HG03135 (cell line): ENCODE data around the gene ISM2.

ENCODE experiments used
- ATAC-seq: cut with Tn5 transposase; IDR thresholded peaks from one replicate; pipeline ENCODE4 v1.9.1; 2021; ENCODE audit warnings: mild to moderate bottlenecking, moderate library complexity; ENCODE audit not compliant: unreplicated experiment

Gene ISM2

DNA sequence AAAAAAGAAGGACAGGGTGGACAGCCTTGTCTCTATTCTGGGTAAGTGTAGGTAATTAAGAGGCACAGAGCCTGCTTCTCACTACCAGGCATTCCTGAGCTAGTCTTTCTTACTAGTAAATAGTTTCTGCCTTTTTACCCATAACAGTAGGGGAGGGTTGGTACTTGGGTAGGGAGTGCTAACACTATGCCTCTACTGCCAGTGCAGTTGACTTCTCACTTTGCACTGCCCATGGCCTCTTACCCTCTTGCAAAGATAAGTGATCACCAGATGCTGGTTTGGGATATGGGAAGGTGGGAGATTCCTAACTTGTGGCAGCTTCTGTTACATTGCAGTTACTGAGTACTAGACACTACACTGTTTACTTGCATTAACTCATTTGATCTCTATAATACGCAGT is 29.1 kb downstream of the ISM2 start:
- no peak for ATAC-seq

DNA sequence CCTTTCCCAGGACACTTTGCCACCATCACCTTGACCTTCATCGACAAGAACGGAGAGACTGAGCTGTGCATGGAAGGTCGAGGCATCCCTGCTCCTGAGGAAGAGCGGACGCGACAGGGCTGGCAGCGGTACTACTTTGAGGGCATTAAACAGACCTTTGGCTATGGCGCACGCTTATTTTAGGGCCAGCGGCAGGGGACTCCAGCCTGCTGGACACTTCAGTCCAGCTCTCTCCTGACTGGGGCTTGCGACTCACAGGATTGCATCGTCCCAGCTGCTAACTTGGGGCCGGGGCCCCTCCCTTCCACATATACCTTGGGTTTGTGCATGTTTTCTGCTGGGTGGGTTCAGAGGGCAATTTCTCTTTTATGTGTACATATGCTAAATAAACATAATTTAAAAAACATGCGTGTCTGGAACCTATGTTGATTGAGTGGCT is 29.5 kb downstream of the ISM2 start:
- no peak for ATAC-seq

DNA sequence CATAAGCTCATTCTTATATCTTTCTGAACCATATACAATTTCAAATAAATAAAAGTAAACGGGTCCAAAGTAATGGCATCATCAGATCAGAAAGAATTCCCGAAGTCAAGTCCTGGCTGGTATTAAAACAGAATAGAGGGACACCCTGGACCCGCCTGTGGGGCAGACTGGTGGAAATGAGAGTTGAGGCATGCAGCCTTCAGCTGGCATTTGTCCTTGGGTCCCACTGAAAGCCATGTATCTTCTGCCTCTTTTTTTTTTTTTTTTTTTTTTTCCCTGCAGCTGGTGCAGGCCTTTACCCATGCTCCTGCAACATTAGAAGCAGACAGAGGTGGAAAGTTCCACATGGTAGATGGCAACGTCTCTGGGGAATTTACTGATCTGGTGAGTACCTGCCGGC is 30.8 kb downstream of the ISM2 start:
- no peak for ATAC-seq

DNA sequence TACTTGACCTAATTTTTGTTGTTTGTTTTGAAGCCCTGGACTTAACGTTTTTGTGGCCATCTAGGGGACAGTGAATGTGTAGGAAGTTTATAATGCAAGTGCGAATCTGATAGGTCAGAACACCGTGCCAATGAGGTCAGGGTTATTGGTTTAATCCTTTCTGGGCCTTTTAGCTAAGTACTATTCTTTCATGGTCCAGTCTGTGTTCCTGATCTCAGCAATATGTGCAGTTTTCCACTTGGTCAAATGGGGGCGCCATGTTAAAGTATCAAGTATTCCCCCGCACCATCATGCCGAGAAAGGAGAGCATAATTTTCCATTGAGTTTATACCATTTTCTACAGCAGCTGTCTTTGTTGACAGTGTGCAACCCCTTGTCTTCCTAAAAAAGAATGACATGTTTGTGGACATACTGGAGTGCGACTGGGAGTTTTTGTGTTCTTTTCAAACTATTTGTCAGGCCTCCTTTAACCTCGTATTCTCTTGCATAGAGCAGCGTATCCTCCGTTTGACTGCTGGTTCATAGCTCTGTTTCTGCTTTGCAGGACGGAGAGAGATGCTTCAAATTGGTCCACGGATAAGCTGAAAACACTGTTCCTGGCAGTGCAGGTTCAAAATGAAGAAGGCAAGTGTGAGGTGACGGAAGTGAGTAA is 39.4 kb downstream of the ISM2 start:
- no peak for ATAC-seq

DNA sequence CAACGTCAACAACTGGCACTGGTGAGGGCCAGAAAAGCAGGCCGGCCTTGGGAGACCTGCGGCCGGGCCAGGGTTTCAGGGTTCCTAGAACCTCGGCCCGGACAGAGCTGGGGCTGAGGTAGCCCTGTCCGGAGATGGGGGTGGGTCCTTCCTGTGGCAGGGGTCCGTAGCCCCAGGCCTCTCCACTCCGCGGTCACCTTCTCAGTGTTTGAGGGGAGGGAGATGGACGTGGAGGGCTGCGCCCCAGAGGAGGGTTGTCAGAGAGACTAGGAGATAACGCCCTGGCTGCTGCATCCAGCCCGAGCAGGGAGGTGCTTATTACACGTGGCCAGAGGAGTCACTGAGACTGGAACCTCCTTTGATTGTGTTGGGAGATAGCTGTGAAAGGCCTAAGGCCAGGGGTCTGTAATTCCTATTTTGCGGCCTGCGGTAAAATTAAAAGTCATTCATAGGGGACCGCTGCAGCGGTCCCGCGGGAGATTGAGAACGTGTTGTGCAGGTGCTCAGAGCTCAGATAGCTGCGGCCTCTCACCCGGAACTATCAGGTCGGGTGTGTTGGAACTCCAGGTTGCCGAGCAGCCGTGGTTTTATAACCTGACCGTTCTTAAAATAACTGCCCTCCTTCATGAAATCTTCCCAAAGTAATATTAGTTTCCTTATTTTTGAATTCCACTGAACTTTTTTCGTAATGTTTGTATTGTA is 40.2 kb downstream of the ISM2 start:
- ATAC-seq: peak; percentile 19

DNA sequence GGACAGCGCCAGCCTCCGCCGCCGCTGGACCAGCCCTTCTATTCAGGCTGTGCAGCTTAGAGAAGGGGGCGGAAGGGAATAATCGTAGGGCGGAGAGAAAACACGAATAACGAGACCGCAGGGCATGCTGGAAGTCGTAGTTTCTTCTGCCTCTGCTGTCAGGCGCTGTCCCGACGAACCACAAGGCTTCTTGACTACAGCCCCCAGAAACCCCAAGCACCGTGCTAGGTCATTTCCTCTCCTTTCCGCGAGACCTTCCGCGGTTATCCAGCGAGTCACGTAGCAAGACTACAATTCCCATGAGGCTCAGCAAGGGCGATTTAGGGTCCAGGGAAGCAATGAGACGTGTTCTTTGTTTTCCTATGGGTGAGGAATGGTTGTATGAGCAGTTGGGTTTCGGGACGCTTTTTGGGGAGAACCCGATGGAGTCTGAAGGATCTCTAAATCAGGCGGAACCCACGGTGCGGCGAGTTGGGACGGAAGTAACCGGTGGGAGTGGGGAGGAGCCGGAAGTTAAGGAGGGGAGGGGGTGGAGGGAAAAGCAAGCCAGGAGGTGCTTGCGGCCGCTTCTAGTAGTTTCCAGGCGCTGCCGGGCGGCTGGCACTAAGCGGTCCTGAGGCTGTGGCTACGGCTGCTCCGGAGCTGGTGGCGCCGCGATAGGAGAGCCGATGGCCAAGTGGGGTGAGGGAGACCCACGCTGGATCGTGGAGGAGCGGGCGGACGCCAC is 40.9 kb downstream of the ISM2 start, which contains the start of the genes AHSA1 and VIPAS39:
Gene AHSA1, plus strand, starts transcription at position 572 of the 727 bp plus-strand sequence. Its CDS starts 97 bp downstream, at position 669.
Gene VIPAS39, minus strand, starts transcription at position 80 of the 727 bp plus-strand sequence. CDS start 3,499 bp downstream, outside the sequence.
- peak; percentile 91 for ATAC-seq

DNA sequence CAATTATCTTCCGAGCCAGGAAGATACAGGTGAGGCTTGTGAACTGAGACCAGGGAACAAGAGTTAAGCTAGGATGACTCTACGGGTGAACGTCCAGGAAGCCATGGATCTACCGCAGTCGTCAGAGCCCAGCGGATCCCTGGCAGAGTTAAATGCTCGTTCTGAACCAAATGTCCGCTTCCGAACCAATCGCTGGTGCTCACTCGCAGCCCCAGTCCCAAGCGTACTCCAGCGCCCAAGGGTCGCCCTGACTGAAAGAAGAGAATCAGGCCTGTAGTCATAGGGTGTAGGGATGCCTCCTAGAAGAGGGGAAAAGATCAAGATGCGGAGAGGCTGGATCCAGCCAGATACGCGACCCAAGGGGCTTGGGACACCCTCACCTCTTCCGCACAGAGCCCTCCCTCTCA is 41.5 kb downstream of the ISM2 start:
- no peak for ATAC-seq

DNA sequence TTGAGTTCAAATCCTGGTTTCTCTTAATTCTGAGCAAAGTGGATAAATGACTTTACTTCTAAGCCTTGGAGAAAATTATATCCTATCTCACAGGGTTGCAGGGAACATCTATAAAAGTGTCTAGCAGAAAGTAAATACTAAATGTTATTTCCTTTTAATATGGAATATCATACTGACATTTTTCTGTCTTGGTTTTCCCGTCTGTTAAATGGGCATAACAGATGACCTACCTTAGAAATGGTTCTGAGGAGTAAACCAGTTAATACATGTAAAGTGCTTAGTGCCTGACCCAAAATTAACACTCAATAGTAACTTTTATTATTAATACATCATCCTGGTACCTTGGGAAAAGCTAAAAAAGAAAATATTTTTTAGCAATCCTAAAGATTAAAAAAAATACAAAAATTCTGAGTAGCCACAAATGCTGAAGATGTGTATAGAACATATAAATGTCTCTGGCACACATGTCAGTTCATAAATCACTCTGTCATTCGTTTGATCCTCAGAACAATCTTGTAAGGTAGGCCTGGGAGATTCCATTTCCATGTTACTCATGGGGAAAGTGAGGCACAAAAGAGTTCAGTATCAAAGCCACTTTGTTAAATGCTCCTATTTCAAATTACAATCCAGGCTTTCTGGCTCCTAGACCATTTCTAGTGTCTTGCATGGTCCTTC is 42.5 kb downstream of the ISM2 start:
- no peak for ATAC-seq

DNA sequence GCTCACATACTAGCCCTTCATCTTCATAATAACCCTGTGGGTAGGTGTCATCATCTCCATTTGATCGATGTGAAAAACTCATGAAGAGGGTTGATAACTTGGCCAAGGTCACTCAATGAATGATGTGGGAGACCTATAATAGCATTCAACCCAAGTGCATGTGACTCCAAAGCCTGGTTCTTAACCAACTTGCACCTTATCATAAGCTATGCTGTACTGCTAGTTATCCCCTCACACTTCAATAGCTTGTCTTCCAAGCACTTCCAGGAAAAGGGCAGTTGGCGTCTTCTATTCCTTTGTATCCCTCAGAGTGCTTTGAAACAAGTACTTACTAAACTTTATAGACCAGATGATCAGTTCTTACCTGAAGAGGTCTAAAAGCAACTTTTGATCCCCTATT is 56.4 kb downstream of the ISM2 start:
- no peak for ATAC-seq

DNA sequence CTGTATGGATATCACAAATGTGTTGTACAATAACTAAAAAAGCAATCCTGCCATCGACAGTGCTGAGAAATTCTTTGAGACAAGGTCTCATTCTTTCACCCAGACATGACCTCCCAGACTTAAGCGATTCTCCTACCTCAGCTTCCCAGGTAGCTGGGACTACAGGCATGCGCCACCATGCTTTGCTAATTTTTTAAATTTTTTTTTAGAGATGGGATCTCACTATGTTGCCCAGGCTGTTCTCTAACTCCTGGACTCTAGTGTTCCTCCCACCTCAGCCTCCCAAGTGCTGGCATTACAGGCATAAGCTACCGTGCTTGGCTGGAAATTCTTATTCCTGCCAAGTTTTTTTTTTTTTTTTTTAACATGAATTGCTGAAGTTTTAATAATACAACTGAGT is 58.8 kb downstream of the ISM2 start:
- ATAC-seq: no peak

DNA sequence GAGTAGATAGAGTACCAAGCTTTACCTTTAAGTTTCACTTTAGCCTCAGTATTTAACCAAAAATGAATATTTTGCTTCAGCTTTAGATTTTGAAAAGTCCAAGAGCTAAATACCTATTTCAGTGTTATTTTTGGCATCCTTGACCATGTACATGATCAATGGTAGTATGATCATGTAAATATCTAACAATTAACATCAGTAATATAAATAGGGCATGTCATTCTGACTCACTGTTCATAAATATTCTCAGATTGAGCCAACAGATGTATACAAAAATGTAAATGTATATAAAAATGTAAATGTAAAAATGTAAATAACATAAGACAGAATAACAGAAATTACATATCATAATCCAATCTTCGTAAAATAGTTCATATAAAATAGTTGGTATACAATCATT is 60.0 kb downstream of the ISM2 start:
- no peak for ATAC-seq

DNA sequence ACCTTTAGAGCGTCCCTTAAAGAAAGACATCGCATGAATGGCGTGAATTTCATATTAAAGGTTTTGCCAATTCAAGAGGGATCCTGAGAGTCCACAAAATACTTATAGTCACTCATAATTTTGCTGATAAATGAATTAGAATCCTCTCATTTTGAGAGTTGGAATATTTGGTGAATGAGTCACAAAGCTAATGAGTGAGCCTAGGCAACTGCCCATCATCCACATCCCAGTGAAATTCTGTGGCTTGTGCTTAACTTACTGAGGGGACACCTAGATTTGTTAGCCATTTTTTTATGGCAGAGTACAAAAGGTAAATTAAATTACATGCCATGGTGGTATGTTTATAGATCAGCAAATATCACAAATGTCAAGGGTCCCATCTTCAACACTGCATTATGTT is 62.6 kb downstream of the ISM2 start:
- ATAC-seq: no peak

DNA sequence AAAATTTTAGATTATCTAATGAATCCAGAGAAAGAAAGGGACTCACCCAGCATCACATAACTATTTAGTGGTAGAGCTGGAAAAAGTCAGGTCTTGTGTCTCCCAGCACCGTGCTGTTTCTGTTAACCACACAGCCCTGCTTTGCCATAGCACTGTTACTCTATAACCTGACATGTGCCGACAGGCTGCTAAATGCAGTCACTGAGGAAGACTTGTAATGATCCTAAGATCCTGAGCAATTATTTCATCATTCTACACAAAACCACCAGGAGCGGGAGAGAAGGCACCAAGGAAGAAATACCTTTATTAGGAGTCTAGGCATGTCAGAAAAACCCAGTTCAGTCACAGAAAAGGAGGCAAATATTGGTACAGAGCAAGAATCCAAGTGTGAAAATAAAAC is 72.2 kb downstream of the ISM2 start:
- no peak for ATAC-seq

DNA sequence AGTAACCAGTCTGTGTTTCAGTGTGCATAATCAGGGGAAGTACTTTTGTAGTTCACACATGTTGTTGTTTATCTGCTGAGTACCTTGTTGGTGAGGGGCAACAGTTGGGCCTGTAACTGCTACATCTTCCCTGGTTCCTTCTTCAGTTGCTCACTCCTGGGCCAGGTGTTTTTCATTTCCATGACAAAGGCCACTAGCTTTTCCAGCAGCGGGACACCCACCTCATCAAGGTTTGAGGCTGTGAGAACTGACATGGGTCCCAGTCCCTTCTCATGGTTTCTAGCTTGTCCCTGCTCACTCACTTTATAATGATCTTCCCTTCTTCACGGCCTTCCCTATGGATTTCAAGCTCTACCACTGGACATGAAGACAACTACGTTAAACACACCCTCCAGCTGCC is 73.8 kb downstream of the ISM2 start:
- ATAC-seq: no peak
